ENCODE results near the gene SUFU.

- TF ChIP-seq CTCF (IDR thresholded peaks at IDR 0.05) (no peak), POLR2AphosphoS5 (IDR thresholded peaks at IDR 0.05; ENCODE audit: insufficient read depth in 1 of 2, low read depth in 1 of 2) (no peak)
These were observed 109.5 kb downstream of the SUFU start for GRCh38 chr10:102613286-102613685.

Data from vagina (tissue), 2 donors.